Motor neuron (in vitro differentiated cells): ENCODE measurements around the gene ZFX. TPM values are rescaled to one million over a fixed set of nuclear protein-coding genes. Genes with fewer than 3 reads are reported as not detected.

Source experiments
- ATAC-seq, 8 experiments: fragments of 200-7000 bp; cut with Tn5 transposase; replicated peaks in 6 of 8; 2 replicates each; pipeline ENCODE4 v1.8.0; 2021; ENCODE audit warnings: mild to moderate bottlenecking in 8 of 8, moderate library complexity in 8 of 8
- H3K27ac ChIP-seq, 2 donors: fragments of 250-450 bp; sonication (Bioruptor Pico); 2 replicates each; pipeline ENCODE4 v1.9.0; 2021; ENCODE audit warnings: antibody characterized with exemption in 2 of 2, mild to moderate bottlenecking in 2 of 2, moderate library complexity in 1 of 2
- H3K4me1 ChIP-seq, 2 donors: fragments of 250-450 bp; sonication (Bioruptor Pico); replicated peaks in 1 of 2; 2 replicates each; pipeline ENCODE4 v1.6.1; 2021; ENCODE audit warnings: antibody characterized with exemption in 2 of 2, mild to moderate bottlenecking in 2 of 2, moderate library complexity in 1 of 2
- H3K4me3 ChIP-seq, 5 donors: fragments of 250-450 bp; sonication (Bioruptor Pico); 2 replicates each; pipeline ENCODE4 v1.9.0; 2021; ENCODE audit warnings: antibody characterized with exemption in 5 of 5, mild to moderate bottlenecking in 5 of 5, moderate library complexity in 4 of 5
- whole genome bisulfite sequencing, 10 experiments: fragments of 450-650 bp; shearing (Covaris generic); methylation state at CpG; one replicate each; pipeline ENCODE4 v1.0.0; 2022; 5-methylcytosine and 5-hydroxymethylcytosine counted together
- in situ Hi-C, 9 experiments: fragments of 400-800 bp; cut with MboI; loops; one replicate each; pipeline ENCODE4 v1.15.0; 2021; ENCODE audit warnings: low sequenced_read_pairs in 9 of 9, low pct_unique_long_range_greater_than_20kb in 2 of 9; ENCODE audit not compliant: unreplicated experiment in 9 of 9
- total RNA-seq, 8 experiments: library from RNA; unstranded; fragments of 300-600 nt; gene quantifications; 2 replicates each; pipeline versions ENCODE4 v1.2.3 to v1.2.4, GENCODE V29; 2022

The ZFX gene
- total RNA-seq, 8 experiments from 2014 or later: 11.8 to 44.6 (median 24.1) TPM

GRCh38 chrX:24214568-24214967 is 65.0 kb downstream of the ZFX start:
- H3K27ac ChIP-seq: no peak overlapping the region
- no peaks in the 10 kb centered on the region for H3K4me1 ChIP-seq
- 0 to 100% (median 83%) methylated on average over 1 to 3 of the region's 4 CpGs; no CpG with 5 or more reads in 4 of the 10 experiments for WGBS, 10 experiments
- H3K4me3 ChIP-seq: no peak overlapping the region
- ATAC-seq: peak in 1 of 8 experiments; percentile 17
- in situ Hi-C loops: no loop called here

GRCh38 chrX:24215272-24215671 is 65.7 kb downstream of the ZFX start:
- Histone ChIP-seq H3K4me1 (no peaks in the 10 kb centered on the region), H3K27ac (no peak overlapping the region), H3K4me3 (no peak overlapping the region)
- in situ Hi-C loops: no loop called here
- 0 to 100% (median 80%) methylated on average over 1 to 2 of the region's 2 CpGs; no CpG with 5 or more reads in 5 of the 10 experiments for WGBS, 10 experiments
- peak in 3 of 8 experiments; percentile 22 to 71 (median 68) for ATAC-seq

GRCh38 chrX:24216037-24216436 is 66.5 kb downstream of the ZFX start:
- no peak overlapping the region for H3K4me3 ChIP-seq
- H3K4me1 ChIP-seq: no peaks in the 10 kb centered on the region
- 79 to 100% (median 100%) methylated on average over 1 to 4 of the region's 4 CpGs; no CpG with 5 or more reads in 6 of the 10 experiments for WGBS, 10 experiments
- H3K27ac ChIP-seq: no peak overlapping the region
- in situ Hi-C loops: no loop called here
- ATAC-seq: no peak

- WGBS, 10 experiments: 80 to 100% (median 100%) methylated on average over 1 of the region's 1 CpG; no CpG with 5 or more reads in 7 of the 10 experiments
- Histone ChIP-seq H3K4me3 (no peak overlapping the region), H3K4me1 (no peaks in the 10 kb centered on the region), H3K27ac (no peak overlapping the region)
- in situ Hi-C loops: no loop called here
- no peak for ATAC-seq
Measured at GRCh38 chrX:24216827-24217226, 67.3 kb downstream of the ZFX start.

- Histone ChIP-seq H3K4me1 (no peaks in the 10 kb centered on the region), H3K27ac (no peak overlapping the region), H3K4me3 (no peak overlapping the region)
- in situ Hi-C loops: no loop called here
- WGBS, 10 experiments: 60 to 90% (median 80%) methylated on average over 1 to 8 of the region's 8 CpGs; no CpG with 5 or more reads in 5 of the 10 experiments
- ATAC-seq: no peak
Measured at GRCh38 chrX:24219320-24219719, 69.8 kb downstream of the ZFX start.

- 50 to 100% (median 82%) methylated on average over 2 to 5 of the region's 5 CpGs; no CpG with 5 or more reads in 2 of the 10 experiments for WGBS, 10 experiments
- in situ Hi-C loops: no loop called here
- Histone ChIP-seq H3K27ac (no peak overlapping the region), H3K4me1 (no peaks in the 10 kb centered on the region), H3K4me3 (no peak overlapping the region)
- ATAC-seq: no peak
Measured at GRCh38 chrX:24221872-24222271, 72.3 kb downstream of the ZFX start.

GRCh38 chrX:24225265-24225664 is 75.7 kb downstream of the ZFX start:
- H3K27ac ChIP-seq: no peak overlapping the region
- in situ Hi-C loops: loop anchor here in 3 of 9 experiments (25.0 kb wide), 1 partner anchor 138 kb away; no protein-coding TSS in a partner anchor
- H3K4me3 ChIP-seq: no peak overlapping the region
- no peaks in the 10 kb centered on the region for H3K4me1 ChIP-seq
- no peak for ATAC-seq

- Histone ChIP-seq H3K4me3 (no peak overlapping the region), H3K4me1 (no peaks in the 10 kb centered on the region), H3K27ac (no peak overlapping the region)
- no peak for ATAC-seq
- in situ Hi-C loops: loop anchor here in 3 of 9 experiments (25.0 kb wide), 1 partner anchor 139 kb away; no protein-coding TSS in a partner anchor
- WGBS, 10 experiments: 76 to 90% (median 80%) methylated on average over 1 to 2 of the region's 2 CpGs; no CpG with 5 or more reads in 6 of the 10 experiments
Measured at GRCh38 chrX:24226176-24226575, 76.6 kb downstream of the ZFX start.

- WGBS, 10 experiments: 71 to 100% (median 85%) methylated on average over 1 to 5 of the region's 5 CpGs; no CpG with 5 or more reads in 5 of the 10 experiments
- no peak for ATAC-seq
- no peak overlapping the region for H3K27ac ChIP-seq
- in situ Hi-C loops: loop anchor here in 3 of 9 experiments (25.0 kb wide), 1 partner anchor 141 kb away; no protein-coding TSS in a partner anchor
- no peaks in the 10 kb centered on the region for H3K4me1 ChIP-seq
- no peak overlapping the region for H3K4me3 ChIP-seq
Measured at GRCh38 chrX:24228596-24228995, 79.1 kb downstream of the ZFX start.

- H3K4me3 ChIP-seq: no peak overlapping the region
- in situ Hi-C loops: loop anchor here in 3 of 9 experiments (25.0 kb wide), 1 partner anchor 142 kb away; no protein-coding TSS in a partner anchor
- WGBS, 10 experiments: 0 to 86% (median 67%) methylated on average over 1 to 10 of the region's 10 CpGs; no CpG with 5 or more reads in 2 of the 10 experiments
- no peaks in the 10 kb centered on the region for H3K4me1 ChIP-seq
- H3K27ac ChIP-seq: no peak overlapping the region
- no peak for ATAC-seq
Measured at GRCh38 chrX:24229400-24229879, 79.9 kb downstream of the ZFX start.

- Histone ChIP-seq H3K4me1 (no peaks in the 10 kb centered on the region), H3K4me3 (no peak overlapping the region), H3K27ac (no peak overlapping the region)
- in situ Hi-C loops: loop anchor here in 3 of 9 experiments (25.0 kb wide), 1 partner anchor 143 kb away; no protein-coding TSS in a partner anchor
- ATAC-seq: no peak
- 77 to 100% methylated on average over 1 to 3 of the region's 3 CpGs; no CpG with 5 or more reads in 8 of the 10 experiments for WGBS, 10 experiments
Measured at GRCh38 chrX:24229976-24230375, 80.4 kb downstream of the ZFX start.

- 0 to 21% (median 14%) methylated on average over 1 to 3 of the region's 3 CpGs; no CpG with 5 or more reads in 6 of the 10 experiments for WGBS, 10 experiments
- in situ Hi-C loops: loop anchor here in 3 of 9 experiments (25.0 kb wide), 1 partner anchor 144 kb away; no protein-coding TSS in a partner anchor
Measured at GRCh38 chrX:24231131-24231540, 81.6 kb downstream of the ZFX start.

GRCh38 chrX:24231641-24232179 is 82.2 kb downstream of the ZFX start:
- no peak for ATAC-seq
- Histone ChIP-seq H3K27ac (no peak overlapping the region), H3K4me1 (no peaks in the 10 kb centered on the region), H3K4me3 (no peak overlapping the region)
- 0 to 86% (median 80%) methylated on average over 1 of the region's 1 CpG; no CpG with 5 or more reads in 5 of the 10 experiments for WGBS, 10 experiments
- in situ Hi-C loops: loop anchor here in 3 of 9 experiments (25.0 kb wide), 1 partner anchor 144 kb away; no protein-coding TSS in a partner anchor

More at GRCh38 chrX:24231131-24231540, 81.6 kb downstream of the ZFX start:
- Histone ChIP-seq H3K4me3 (no peak overlapping the region), H3K27ac (no peak overlapping the region), H3K4me1 (no peaks in the 10 kb centered on the region)
- peak in 7 of 8 experiments; percentile 79 to 91 (median 85) for ATAC-seq
